ENCODE results near the gene CD300H. TPM values are rescaled to one million over a fixed set of nuclear protein-coding genes. Genes with fewer than 3 reads are reported as not detected.

Gene CD300H
- total RNA-seq, 2 donors from 2014 or later: 0.45 TPM; not detected in 1

DNA sequence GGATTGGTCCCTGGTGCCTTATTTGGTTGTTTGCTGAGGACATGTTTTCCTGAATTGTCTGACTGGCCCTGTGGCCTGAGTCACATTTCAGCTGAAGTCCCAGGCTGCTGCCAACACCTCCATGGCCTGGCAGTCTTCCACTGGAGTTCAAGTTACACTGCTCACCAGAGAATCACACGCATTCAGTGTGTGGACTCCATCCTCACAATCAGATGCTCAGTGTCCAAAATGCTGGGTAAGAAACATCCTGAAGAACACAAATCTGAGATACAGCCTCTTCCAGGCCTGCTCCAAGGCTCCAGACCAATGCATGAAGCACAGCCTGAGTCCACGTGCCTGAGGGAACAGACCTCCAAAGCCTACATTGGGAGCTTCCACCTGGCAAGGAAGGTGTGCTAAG is 55.3 kb downstream of the CD300H start:
- Histone ChIP-seq H3K9ac (ENCODE audit: low read depth in 2 of 2, low read length in 2 of 2) (no peak overlapping the region), H3K27ac (no peak overlapping the region), H3K27me3 (peaks cover 3% of the 10 kb centered on the region), H3K36me3 (no peaks in the 10 kb centered on the region), H3K4me1 (no peaks in the 10 kb centered on the region), H3K4me3 (no peak overlapping the region), H3K9me3 (no peaks in the 10 kb centered on the region)
- intact Hi-C loops (cut with DNase I): no loop called here
- no peak for DNase-seq
- TF ChIP-seq CTCF (IDR thresholded peaks at IDR 0.05): no peak

Other genes starting within 250 kb of the CD300H start
- 1 to 10 TPM; 2.6 to 3.2 TPM for gene KIF19, start 241.3 kb downstream of the CD300H start, total RNA-seq
- under 1 TPM in 1 of 2 donors, not detected in 1; 0.22 TPM for gene BTBD17, start 205.6 kb downstream of the CD300H start, total RNA-seq
- gene GPR142, start 200.0 kb downstream of the CD300H start, total RNA-seq: under 1 TPM; 0.35 to 0.74 TPM
- 100 to 1,000 TPM; 139 to 193 TPM for gene GPRC5C, start 135.4 kb downstream of the CD300H start, total RNA-seq
- 1 to 10 TPM; 3.1 to 5.6 TPM for gene CD300A, start 100.9 kb downstream of the CD300H start, total RNA-seq
- under 1 TPM in 1 of 2 donors, not detected in 1; 0.69 TPM for gene CD300LB, start 36.0 kb downstream of the CD300H start, total RNA-seq
- gene CD300C, start 21.4 kb downstream of the CD300H start, total RNA-seq: 1 to 10 TPM in 1 of 2 donors, under 1 TPM in 1; 0.35 to 1.1 TPM
- not detected for gene CD300LD, start 24.8 kb upstream of the CD300H start, total RNA-seq
- 1 to 10 TPM in 1 of 2 donors, not detected in 1; 1.2 TPM for gene CD300E, start 56.2 kb upstream of the CD300H start, total RNA-seq
- 1 to 10 TPM; 1.0 to 1.1 TPM for gene CD300LF, start 145.4 kb upstream of the CD300H start, total RNA-seq
- gene RAB37, start 169.7 kb upstream of the CD300H start, total RNA-seq: 1 to 10 TPM; 4.5 to 7.2 TPM
- gene NHERF1, start 181.1 kb upstream of the CD300H start, total RNA-seq: 100 to 1,000 TPM; 186 to 244 TPM
- 10 to 100 TPM; 28.4 to 52.6 TPM for gene NAT9, start 208.8 kb upstream of the CD300H start, total RNA-seq

Data from colonic mucosa (tissue), 4 donors.